PC-9 (cell line): Measurements from ENCODE around the gene FOXP1.

Experiments
- EZH2 ChIP-seq: fragments of 200-600 bp; sonication (generic); IDR thresholded peaks from 2 replicates; pipeline ENCODE4 v1.8.0; 2017; ENCODE audit warnings: antibody characterized with exemption, low read depth
- TF ChIP-seq, protein P1 (sequence below): fragments of 200-600 bp; sonication (generic); conservative IDR thresholded peaks from 2 replicates; pipeline ENCODE4 v1.6.1; 2017; ENCODE audit warnings: mixed run types, antibody characterized with exemption, mild to moderate bottlenecking, moderate library complexity

DNA sequence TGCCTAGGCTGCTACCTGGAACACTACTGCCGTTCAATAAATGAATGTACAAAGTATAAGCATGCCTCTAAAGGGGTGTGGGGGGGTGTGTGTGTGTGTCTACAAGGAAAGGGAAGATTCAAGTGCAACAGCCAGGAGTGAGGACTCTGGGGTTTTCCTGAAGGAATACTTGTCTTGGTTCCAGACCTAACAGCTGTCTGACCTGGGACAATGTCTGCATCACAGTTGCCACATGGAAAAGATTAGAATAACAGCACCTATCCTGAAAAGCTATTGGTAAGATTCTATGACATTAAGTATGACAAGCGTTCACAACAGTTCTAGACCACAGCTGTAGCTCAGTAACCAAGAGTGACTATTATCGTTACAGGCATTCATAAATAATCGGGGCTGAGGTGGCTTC, 345.2 kb downstream of the FOXP1 start:
- TF ChIP-seq, protein P1, sequence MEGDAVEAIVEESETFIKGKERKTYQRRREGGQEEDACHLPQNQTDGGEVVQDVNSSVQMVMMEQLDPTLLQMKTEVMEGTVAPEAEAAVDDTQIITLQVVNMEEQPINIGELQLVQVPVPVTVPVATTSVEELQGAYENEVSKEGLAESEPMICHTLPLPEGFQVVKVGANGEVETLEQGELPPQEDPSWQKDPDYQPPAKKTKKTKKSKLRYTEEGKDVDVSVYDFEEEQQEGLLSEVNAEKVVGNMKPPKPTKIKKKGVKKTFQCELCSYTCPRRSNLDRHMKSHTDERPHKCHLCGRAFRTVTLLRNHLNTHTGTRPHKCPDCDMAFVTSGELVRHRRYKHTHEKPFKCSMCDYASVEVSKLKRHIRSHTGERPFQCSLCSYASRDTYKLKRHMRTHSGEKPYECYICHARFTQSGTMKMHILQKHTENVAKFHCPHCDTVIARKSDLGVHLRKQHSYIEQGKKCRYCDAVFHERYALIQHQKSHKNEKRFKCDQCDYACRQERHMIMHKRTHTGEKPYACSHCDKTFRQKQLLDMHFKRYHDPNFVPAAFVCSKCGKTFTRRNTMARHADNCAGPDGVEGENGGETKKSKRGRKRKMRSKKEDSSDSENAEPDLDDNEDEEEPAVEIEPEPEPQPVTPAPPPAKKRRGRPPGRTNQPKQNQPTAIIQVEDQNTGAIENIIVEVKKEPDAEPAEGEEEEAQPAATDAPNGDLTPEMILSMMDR, result no peak
- TF ChIP-seq EZH2, result no peak
